SK-N-SH (cell line): ENCODE data around the gene HOXC11. TPM values are rescaled to one million over a fixed set of nuclear protein-coding genes. Genes with fewer than 3 reads are reported as not detected.

ENCODE experiments used
- CTCF ChIA-PET: fragments of 300-600, 350-600 bp; formaldehyde crosslinking; extraction: SDS; loops from one replicate; lab custom pipeline; 2021; lab: Yijun Ruan, JAX
- POLR2A ChIA-PET: fragments of 350-600 bp; sonication (Branson Sonifier 250); formaldehyde crosslinking; extraction: SDS; loops from one replicate; lab custom pipeline; 2020; ENCODE audit warnings: antibody characterized with exemption, inconsistent platforms; lab: Yijun Ruan, JAX
- DNase-seq: peaks from one replicate; pipeline ENCODE4 v3.0.0; 2012
- H2AFZ ChIP-seq: fragments of 200-600 bp; sonication (generic); 2 replicates; pipeline ENCODE4 v1.8.1; 2016; ENCODE audit warnings: antibody characterized with exemption, mild to moderate bottlenecking, low read depth
- H3F3A ChIP-seq: fragments of 200-600 bp; sonication (generic); replicated peaks from 2 replicates; pipeline ENCODE3; 2016; ENCODE audit warnings: antibody characterized with exemption, mild to moderate bottlenecking; ENCODE audit not compliant: insufficient read depth
- H3K27ac ChIP-seq, 2 experiments: fragments of 200-500 bp in 1 of 2; fragments of 200-600 bp in 1 of 2; sonication (Bioruptor generic) in 1 of 2; sonication (generic), shearing (Covaris generic) in 1 of 2; 2 replicates each; pipeline versions ENCODE4 v1.5.1 to v1.6.1; 2014 to 2016; ENCODE audit warnings: low read depth in 2 of 2, inconsistent platforms in 1 of 2, low read length in 1 of 2, mild to moderate bottlenecking in 1 of 2, mixed read lengths in 1 of 2
- H3K27me3 ChIP-seq: fragments of 200-600 bp; sonication (generic), shearing (Covaris generic); 2 replicates; pipeline ENCODE4 v1.6.1; 2016; ENCODE audit warnings: mixed run types; ENCODE audit not compliant: insufficient read depth
- H3K36me3 ChIP-seq, 2 experiments: fragments of 200-500 bp in 1 of 2; fragments of 200-600 bp in 1 of 2; sonication (Bioruptor generic) in 1 of 2; sonication (generic) in 1 of 2; replicated peaks in 1 of 2; 2 replicates each; pipeline versions ENCODE3 to v1.5.1; 2014 to 2016; ENCODE audit warnings: low read length in 1 of 2, mild to moderate bottlenecking in 1 of 2; ENCODE audit not compliant: insufficient read depth in 2 of 2, control insufficient read depth in 1 of 2
- H3K4me1 ChIP-seq, 2 experiments: fragments of 200-500 bp in 1 of 2; fragments of 200-600 bp in 1 of 2; sonication (Bioruptor generic) in 1 of 2; sonication (generic), shearing (Covaris generic) in 1 of 2; 2 replicates each; pipeline versions ENCODE4 v1.5.1 to v1.6.1; 2014 to 2016; ENCODE audit warnings: low read depth in 1 of 2, low read length in 1 of 2, mixed run types in 1 of 2; ENCODE audit not compliant: insufficient read depth in 2 of 2, control insufficient read depth in 1 of 2
- H3K4me2 ChIP-seq: fragments of 200-600 bp; sonication (generic), shearing (Covaris generic); 2 replicates; pipeline ENCODE4 v1.6.1; 2017; ENCODE audit warnings: mixed run types
- H3K4me3 ChIP-seq, 2 experiments: fragments of 200-500 bp in 1 of 2; fragments of 200-600 bp in 1 of 2; sonication (Bioruptor generic) in 1 of 2; sonication (generic), shearing (Covaris generic) in 1 of 2; 2 replicates each; pipeline versions ENCODE4 v1.5.1 to v1.8.1; 2014 to 2016; ENCODE audit warnings: low read depth in 2 of 2, inconsistent platforms in 1 of 2, low read length in 1 of 2, mild to moderate bottlenecking in 1 of 2, mixed read lengths in 1 of 2, moderate library complexity in 1 of 2
- H3K79me2 ChIP-seq: fragments of 200-600 bp; sonication (generic); 2 replicates; pipeline ENCODE4 v1.8.1; 2017; ENCODE audit warnings: mild to moderate bottlenecking; ENCODE audit not compliant: insufficient read depth
- H3K9ac ChIP-seq: fragments of 200-600 bp; sonication (generic); 2 replicates; pipeline ENCODE4 v1.6.1; 2017; ENCODE audit warnings: mixed run types
- H3K9me2 ChIP-seq: fragments of 200-600 bp; sonication (generic); 2 replicates; pipeline ENCODE4 v1.6.1; 2017; ENCODE audit warnings: mixed run types
- H3K9me3 ChIP-seq: fragments of 200-600 bp; sonication (generic); 2 replicates; pipeline ENCODE4 v1.6.1; 2017; ENCODE audit warnings: mixed run types, mild to moderate bottlenecking, moderate library complexity
- H4K20me1 ChIP-seq: fragments of 200-600 bp; sonication (generic); 2 replicates; pipeline ENCODE4 v1.6.1; 2017; ENCODE audit warnings: mild to moderate bottlenecking, mixed run types; ENCODE audit not compliant: insufficient read depth
- CHD2 ChIP-seq: fragments of 150-350 bp; IDR thresholded peaks from 2 replicates; pipeline ENCODE4 v1.6.1; 2018; ENCODE audit warnings: low read length; ENCODE audit not compliant: partially characterized antibody
- ELF1 ChIP-seq: IDR thresholded peaks from 2 replicates; pipeline ENCODE4 v1.4.0; 2012
- EP300 ChIP-seq, 2 experiments: IDR thresholded peaks; 2 replicates each; pipeline versions ENCODE4 v1.4.0 to v1.6.1; 2012; ENCODE audit warnings: borderline replicate concordance in 1 of 2, low read depth in 1 of 2, low read length in 1 of 2
- EZH2phosphoT487 ChIP-seq: fragments of 200-600 bp; sonication (generic); IDR thresholded peaks from 2 replicates; pipeline ENCODE4 v1.6.1; 2017; ENCODE audit warnings: low read depth, mixed run types, mild to moderate bottlenecking, antibody characterized with exemption, moderate library complexity, borderline replicate concordance
- FOXJ3 ChIP-seq: sonication (generic); formaldehyde crosslinking; IDR thresholded peaks from 2 replicates; pipeline ENCODE4 v1.5.1; 2020; ENCODE audit warnings: mild to moderate bottlenecking, missing genetic modification reagents
- MXI1 ChIP-seq: IDR thresholded peaks from 2 replicates; pipeline ENCODE4 v1.6.1; 2012; ENCODE audit warnings: mild to moderate bottlenecking, low read depth, low read length, improper control_type of control experiment
- NFIC ChIP-seq: IDR thresholded peaks from 2 replicates; pipeline ENCODE4 v1.4.0; 2012; ENCODE audit warnings: borderline replicate concordance
- POLR2AphosphoS5 ChIP-seq: IDR thresholded peaks from 2 replicates; pipeline ENCODE4 v1.6.1; 2012; ENCODE audit warnings: low read depth, low read length
- RAD21 ChIP-seq: IDR thresholded peaks from 2 replicates; pipeline ENCODE4 v1.6.1; 2012; ENCODE audit warnings: mild to moderate bottlenecking, low read length
- RXRA ChIP-seq: IDR thresholded peaks from 2 replicates; pipeline ENCODE4 v1.4.0; 2012; ENCODE audit warnings: low read depth, mild to moderate bottlenecking, borderline replicate concordance
- SIN3A ChIP-seq: IDR thresholded peaks from 2 replicates; pipeline ENCODE4 v1.6.1; 2012; ENCODE audit warnings: low read depth, mild to moderate bottlenecking, low read length, moderate library complexity, borderline replicate concordance
- TAF1 ChIP-seq: IDR thresholded peaks from 2 replicates; pipeline ENCODE4 v1.6.1; 2012; ENCODE audit warnings: low read depth, mild to moderate bottlenecking, low read length, moderate library complexity, borderline replicate concordance
- TCF12 ChIP-seq: IDR thresholded peaks from 2 replicates; pipeline ENCODE4 v1.4.0; 2012
- TEAD4 ChIP-seq: IDR thresholded peaks from 2 replicates; pipeline ENCODE4 v1.4.0; 2012; ENCODE audit warnings: mild to moderate bottlenecking, borderline replicate concordance; ENCODE audit not compliant: insufficient read depth
- WGBS: methylation state at CpG from one replicate; pipeline ENCODE4 v1.1.6; 2017; ENCODE audit warnings: low lambda C conversion rate; 5-methylcytosine and 5-hydroxymethylcytosine counted together
- polyA plus RNA-seq, 3 experiments: library from polyadenylated mRNA; depleted of rRNA; stranded (reverse); fragments of >200 nt; gene quantifications; 2 replicates each; pipeline ENCODE4 v1.2.3, GENCODE V29; 2012
- TF ChIP-seq, protein P1 (sequence below): fragments of 150-350 bp; IDR thresholded peaks from 2 replicates; pipeline ENCODE4 v1.6.1; 2017; ENCODE audit warnings: antibody characterized with exemption, low read length, low read depth, borderline replicate concordance
- TF ChIP-seq, protein P2 (sequence below): IDR thresholded peaks from 2 replicates; pipeline ENCODE4 v1.4.0; 2012; ENCODE audit warnings: low read depth, borderline replicate concordance
- TF ChIP-seq, protein P3 (sequence below): fragments of 150-350 bp; IDR thresholded peaks from 2 replicates; pipeline ENCODE4 v1.6.1; 2016; ENCODE audit warnings: mild to moderate bottlenecking, low read depth, low read length
- TF ChIP-seq, protein P4 (sequence below): IDR thresholded peaks from 2 replicates; pipeline ENCODE4 v1.4.0; 2012; ENCODE audit warnings: low read depth, borderline replicate concordance
- TF ChIP-seq, protein P5 (sequence below): IDR thresholded peaks from 2 replicates; pipeline ENCODE4 v1.4.0; 2012; ENCODE audit warnings: low read depth
- TF ChIP-seq, protein P6 (sequence below): IDR thresholded peaks from 2 replicates; pipeline ENCODE4; 2012

Gene HOXC11
- polyA plus RNA-seq, 1 of the 3 experiments (the other 2 are of a cell fraction): not detected

DNA sequence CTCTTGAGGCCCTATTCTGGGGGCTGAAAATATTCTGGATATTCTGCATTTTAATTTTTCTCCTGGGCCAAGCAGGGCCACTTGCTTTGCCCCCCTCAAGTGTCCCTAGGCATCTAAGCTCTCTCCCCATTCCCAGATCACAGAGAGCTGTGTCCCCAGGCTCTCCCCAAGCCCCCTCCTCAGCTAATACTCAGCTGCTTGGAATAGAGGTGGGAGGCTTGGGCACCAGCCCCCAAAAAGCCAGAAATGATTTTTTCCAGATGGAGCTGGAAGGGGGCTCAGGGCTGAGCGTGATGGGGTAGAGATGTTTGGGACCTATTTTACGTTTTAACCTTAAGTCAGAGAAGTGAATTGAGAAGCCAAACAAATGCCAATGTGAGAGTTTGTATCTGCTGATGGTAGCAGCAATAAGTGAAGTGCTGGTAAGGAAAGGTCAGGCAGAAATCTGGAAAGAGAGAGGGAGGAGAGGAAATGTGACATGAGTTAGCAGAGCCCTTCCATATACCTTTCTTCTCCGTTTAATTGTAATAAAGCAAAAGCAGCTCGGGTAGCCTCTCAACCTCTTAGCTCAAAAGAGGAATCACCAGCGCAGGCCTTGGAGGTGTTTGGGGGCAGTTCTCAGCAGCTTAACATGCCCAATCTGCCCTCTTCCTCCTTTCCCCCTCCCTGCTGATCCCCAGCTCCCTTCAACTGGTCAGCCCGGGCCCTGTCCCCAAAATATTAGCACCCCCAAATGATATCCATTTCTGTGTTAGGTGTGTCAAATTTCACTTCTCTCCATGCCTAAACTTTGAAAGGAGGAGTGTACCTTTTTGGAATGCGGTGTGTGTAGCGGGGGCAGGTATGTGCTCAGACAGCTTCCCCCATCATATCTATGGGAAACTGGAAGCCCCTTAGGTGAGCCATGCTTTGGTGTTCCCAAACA lies 50.3 kb downstream of the HOXC11 start (continued):
- TF ChIP-seq, protein P1, sequence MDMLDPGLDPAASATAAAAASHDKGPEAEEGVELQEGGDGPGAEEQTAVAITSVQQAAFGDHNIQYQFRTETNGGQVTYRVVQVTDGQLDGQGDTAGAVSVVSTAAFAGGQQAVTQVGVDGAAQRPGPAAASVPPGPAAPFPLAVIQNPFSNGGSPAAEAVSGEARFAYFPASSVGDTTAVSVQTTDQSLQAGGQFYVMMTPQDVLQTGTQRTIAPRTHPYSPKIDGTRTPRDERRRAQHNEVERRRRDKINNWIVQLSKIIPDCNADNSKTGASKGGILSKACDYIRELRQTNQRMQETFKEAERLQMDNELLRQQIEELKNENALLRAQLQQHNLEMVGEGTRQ: no peak
- TF ChIP-seq TCF12 (no peak), EZH2phosphoT487 (no peak), EP300 (IDR thresholded peaks at IDR 0.05; ENCODE audit: borderline replicate concordance in 1 of 2, low read depth in 1 of 2, low read length in 1 of 2) (no peak), SIN3A (no peak)
- TF ChIP-seq, all 33 proteins: peak for 0

DNA sequence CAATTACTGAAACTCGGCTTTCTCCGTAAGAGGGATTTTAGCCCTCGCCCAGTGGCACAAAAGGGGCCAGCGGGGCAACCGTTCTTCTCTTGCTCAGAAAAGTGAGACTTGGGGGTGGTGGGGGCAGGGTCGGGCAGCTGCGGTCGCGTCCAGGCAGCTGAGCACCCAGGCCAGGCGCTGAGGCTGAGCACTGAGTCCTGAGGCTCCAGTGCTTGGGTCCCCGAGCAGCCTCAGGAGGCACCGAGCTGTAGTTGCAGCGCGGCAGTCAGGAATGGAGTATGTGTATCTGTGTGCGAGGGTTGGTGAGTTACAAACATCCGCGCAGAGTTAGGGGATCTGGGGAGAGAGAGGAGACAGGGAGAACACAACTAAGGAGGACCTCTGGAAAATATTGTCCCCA lies 51.2 kb downstream of the HOXC11 start:
- Histone ChIP-seq H3K4me3 (no peak overlapping the region), H3K9me2 (no peaks in the 10 kb centered on the region), H3K36me3 (no peaks in the 10 kb centered on the region), H4K20me1 (no peaks in the 10 kb centered on the region), H3K9ac (no peak overlapping the region), H3K27me3 (no peaks in the 10 kb centered on the region), H2AFZ (no peak overlapping the region), H3K4me2 (no peak overlapping the region), H3K79me2 (0 out of 2 replicates have a peak, but pooled peaks cover 3% of the 10 kb centered on the region), H3K4me1 (peaks cover 7 to 42% of the 10 kb centered on the region in 2 experiments; a peak in 2 of 4 replicates), H3F3A (peaks cover 6% of the 10 kb centered on the region), H3K27ac (no peak overlapping the region; a peak in 1 of 4 replicates), H3K9me3 (no peaks in the 10 kb centered on the region)
- 89% methylated on average over 17 of the region's 17 CpGs for WGBS
- ChIA-PET CTCF (interaction anchor here (0.8 to 23.2 kb wide), 15 partner anchors 8 to 376 kb away, joined by 3 to 548 read pairs (median 6); partner anchors contain the start of genes HOXC10, HOXC5, HOXC8 and HOXC9), POLR2A (no interaction called here)
- TF ChIP-seq, protein P2, sequence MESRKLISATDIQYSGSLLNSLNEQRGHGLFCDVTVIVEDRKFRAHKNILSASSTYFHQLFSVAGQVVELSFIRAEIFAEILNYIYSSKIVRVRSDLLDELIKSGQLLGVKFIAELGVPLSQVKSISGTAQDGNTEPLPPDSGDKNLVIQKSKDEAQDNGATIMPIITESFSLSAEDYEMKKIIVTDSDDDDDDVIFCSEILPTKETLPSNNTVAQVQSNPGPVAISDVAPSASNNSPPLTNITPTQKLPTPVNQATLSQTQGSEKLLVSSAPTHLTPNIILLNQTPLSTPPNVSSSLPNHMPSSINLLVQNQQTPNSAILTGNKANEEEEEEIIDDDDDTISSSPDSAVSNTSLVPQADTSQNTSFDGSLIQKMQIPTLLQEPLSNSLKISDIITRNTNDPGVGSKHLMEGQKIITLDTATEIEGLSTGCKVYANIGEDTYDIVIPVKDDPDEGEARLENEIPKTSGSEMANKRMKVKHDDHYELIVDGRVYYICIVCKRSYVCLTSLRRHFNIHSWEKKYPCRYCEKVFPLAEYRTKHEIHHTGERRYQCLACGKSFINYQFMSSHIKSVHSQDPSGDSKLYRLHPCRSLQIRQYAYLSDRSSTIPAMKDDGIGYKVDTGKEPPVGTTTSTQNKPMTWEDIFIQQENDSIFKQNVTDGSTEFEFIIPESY: no peak
- TF ChIP-seq, protein P3, sequence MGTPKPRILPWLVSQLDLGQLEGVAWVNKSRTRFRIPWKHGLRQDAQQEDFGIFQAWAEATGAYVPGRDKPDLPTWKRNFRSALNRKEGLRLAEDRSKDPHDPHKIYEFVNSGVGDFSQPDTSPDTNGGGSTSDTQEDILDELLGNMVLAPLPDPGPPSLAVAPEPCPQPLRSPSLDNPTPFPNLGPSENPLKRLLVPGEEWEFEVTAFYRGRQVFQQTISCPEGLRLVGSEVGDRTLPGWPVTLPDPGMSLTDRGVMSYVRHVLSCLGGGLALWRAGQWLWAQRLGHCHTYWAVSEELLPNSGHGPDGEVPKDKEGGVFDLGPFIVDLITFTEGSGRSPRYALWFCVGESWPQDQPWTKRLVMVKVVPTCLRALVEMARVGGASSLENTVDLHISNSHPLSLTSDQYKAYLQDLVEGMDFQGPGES: no peak
- no peak for TF ChIP-seq RAD21
- no peak for TF ChIP-seq NFIC
- TF ChIP-seq ELF1: no peak
- TF ChIP-seq, protein P4, sequence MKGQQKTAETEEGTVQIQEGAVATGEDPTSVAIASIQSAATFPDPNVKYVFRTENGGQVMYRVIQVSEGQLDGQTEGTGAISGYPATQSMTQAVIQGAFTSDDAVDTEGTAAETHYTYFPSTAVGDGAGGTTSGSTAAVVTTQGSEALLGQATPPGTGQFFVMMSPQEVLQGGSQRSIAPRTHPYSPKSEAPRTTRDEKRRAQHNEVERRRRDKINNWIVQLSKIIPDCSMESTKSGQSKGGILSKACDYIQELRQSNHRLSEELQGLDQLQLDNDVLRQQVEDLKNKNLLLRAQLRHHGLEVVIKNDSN: no peak
- no peak for TF ChIP-seq MXI1
- TF ChIP-seq TAF1: no peak
- TF ChIP-seq TCF12: no peak
- TF ChIP-seq POLR2AphosphoS5: no peak
- TF ChIP-seq, protein P5, sequence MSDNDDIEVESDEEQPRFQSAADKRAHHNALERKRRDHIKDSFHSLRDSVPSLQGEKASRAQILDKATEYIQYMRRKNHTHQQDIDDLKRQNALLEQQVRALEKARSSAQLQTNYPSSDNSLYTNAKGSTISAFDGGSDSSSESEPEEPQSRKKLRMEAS: no peak
- TF ChIP-seq RXRA: no peak
- no peak for TF ChIP-seq TEAD4
- TF ChIP-seq, protein P1: no peak
- no peak for TF ChIP-seq FOXJ3
- TF ChIP-seq, protein P6, sequence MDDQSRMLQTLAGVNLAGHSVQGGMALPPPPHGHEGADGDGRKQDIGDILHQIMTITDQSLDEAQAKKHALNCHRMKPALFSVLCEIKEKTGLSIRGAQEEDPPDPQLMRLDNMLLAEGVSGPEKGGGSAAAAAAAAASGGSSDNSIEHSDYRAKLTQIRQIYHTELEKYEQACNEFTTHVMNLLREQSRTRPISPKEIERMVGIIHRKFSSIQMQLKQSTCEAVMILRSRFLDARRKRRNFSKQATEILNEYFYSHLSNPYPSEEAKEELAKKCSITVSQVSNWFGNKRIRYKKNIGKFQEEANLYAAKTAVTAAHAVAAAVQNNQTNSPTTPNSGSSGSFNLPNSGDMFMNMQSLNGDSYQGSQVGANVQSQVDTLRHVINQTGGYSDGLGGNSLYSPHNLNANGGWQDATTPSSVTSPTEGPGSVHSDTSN: no peak
- no peak for TF ChIP-seq EZH2phosphoT487
- TF ChIP-seq CHD2: no peak
- DNase-seq: no peak
